KMS-11 (cell line): ENCODE data around the gene FERMT1.

Source experiments
- H2AFZ ChIP-seq: fragments of 200-600 bp; sonication (generic); 2 replicates; pipeline ENCODE4 v1.6.1; 2016; ENCODE audit warnings: antibody characterized with exemption, mixed run types, low read depth
- H3K27ac ChIP-seq: fragments of 200-600 bp; sonication (generic); 2 replicates; pipeline ENCODE4 v1.6.1; 2016; ENCODE audit warnings: mild to moderate bottlenecking, mixed run types
- H3K27me3 ChIP-seq: fragments of 200-600 bp; sonication (generic); 2 replicates; pipeline ENCODE4 v1.6.1; 2017; ENCODE audit warnings: mild to moderate bottlenecking, low read depth, mixed run types, moderate library complexity; ENCODE audit not compliant: insufficient read depth
- H3K36me3 ChIP-seq: fragments of 200-600 bp; sonication (generic); 2 replicates; pipeline ENCODE4 v1.6.1; 2017; ENCODE audit warnings: mild to moderate bottlenecking, mixed run types; ENCODE audit not compliant: insufficient read depth
- H3K4me1 ChIP-seq: fragments of 200-600 bp; sonication (generic); 2 replicates; pipeline ENCODE4 v1.6.1; 2016; ENCODE audit warnings: mild to moderate bottlenecking, low read depth, mixed run types; ENCODE audit not compliant: poor library complexity, severe bottlenecking
- H3K4me2 ChIP-seq: fragments of 200-600 bp; sonication (generic); 2 replicates; pipeline ENCODE4 v1.7.0; 2016; ENCODE audit warnings: mild to moderate bottlenecking, mixed run types
- H3K4me3 ChIP-seq: fragments of 200-600 bp; sonication (generic); IDR thresholded peaks from 2 replicates; pipeline ENCODE4 v1.6.1; 2017; ENCODE audit warnings: low read depth, low read length, mixed read lengths; ENCODE audit not compliant: insufficient read depth
- H3K79me2 ChIP-seq: fragments of 200-600 bp; sonication (generic); 2 replicates; pipeline ENCODE4 v1.6.1; 2016; ENCODE audit warnings: low read depth, mixed run types; ENCODE audit not compliant: insufficient read depth
- H3K9ac ChIP-seq: fragments of 200-600 bp; sonication (generic); 2 replicates; pipeline ENCODE4 v1.6.1; 2016; ENCODE audit warnings: mild to moderate bottlenecking, mixed run types
- H4K20me1 ChIP-seq: fragments of 200-600 bp; sonication (generic); 2 replicates; pipeline ENCODE4 v1.6.1; 2016; ENCODE audit warnings: mild to moderate bottlenecking, mixed run types; ENCODE audit not compliant: insufficient read depth
- TF ChIP-seq, protein P1 (sequence below): fragments of 200-600 bp; sonication (generic); conservative IDR thresholded peaks from 2 replicates; pipeline ENCODE4 v1.6.1; 2017; ENCODE audit warnings: low read depth, mild to moderate bottlenecking, antibody characterized with exemption, low read length, moderate library complexity, mixed read lengths

The FERMT1 gene

DNA sequence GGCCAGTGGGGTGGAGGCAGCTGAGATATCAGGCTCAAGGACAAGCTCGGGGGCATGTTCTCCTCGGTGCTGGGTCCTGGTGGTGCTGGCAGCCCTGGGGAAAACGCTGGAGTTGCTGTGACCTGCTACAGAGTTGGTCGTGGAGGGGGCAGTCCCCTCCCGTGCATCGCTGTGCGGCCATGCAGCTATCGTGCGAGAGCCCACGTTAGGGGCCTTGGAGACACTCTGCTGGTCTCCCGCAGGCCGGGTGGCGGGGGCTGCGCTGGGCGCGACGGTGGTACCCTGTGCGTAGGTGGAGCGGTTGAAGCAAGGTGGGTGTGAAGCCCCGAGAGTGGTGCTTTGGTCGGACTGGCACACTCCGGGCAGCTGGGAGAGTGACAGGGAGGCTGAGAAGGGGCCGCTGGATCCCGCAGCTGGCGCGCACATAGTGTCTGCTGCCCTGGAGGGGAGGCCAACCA is 81.0 kb downstream of the FERMT1 start:
- Histone ChIP-seq H4K20me1 (no peaks in the 10 kb centered on the region), H3K36me3 (peaks cover 3% of the 10 kb centered on the region; the same call in 1 of the 2 replicates), H3K9ac (no peak overlapping the region), H3K4me1 (peaks cover 5% of the 10 kb centered on the region), H3K27ac (no peak overlapping the region), H2AFZ (no peak overlapping the region), H3K4me3 (no peak overlapping the region), H3K4me2 (no peak overlapping the region), H3K79me2 (no peaks in the 10 kb centered on the region), H3K27me3 (no peaks in the 10 kb centered on the region)
- TF ChIP-seq, protein P1, sequence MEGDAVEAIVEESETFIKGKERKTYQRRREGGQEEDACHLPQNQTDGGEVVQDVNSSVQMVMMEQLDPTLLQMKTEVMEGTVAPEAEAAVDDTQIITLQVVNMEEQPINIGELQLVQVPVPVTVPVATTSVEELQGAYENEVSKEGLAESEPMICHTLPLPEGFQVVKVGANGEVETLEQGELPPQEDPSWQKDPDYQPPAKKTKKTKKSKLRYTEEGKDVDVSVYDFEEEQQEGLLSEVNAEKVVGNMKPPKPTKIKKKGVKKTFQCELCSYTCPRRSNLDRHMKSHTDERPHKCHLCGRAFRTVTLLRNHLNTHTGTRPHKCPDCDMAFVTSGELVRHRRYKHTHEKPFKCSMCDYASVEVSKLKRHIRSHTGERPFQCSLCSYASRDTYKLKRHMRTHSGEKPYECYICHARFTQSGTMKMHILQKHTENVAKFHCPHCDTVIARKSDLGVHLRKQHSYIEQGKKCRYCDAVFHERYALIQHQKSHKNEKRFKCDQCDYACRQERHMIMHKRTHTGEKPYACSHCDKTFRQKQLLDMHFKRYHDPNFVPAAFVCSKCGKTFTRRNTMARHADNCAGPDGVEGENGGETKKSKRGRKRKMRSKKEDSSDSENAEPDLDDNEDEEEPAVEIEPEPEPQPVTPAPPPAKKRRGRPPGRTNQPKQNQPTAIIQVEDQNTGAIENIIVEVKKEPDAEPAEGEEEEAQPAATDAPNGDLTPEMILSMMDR = no peak

DNA sequence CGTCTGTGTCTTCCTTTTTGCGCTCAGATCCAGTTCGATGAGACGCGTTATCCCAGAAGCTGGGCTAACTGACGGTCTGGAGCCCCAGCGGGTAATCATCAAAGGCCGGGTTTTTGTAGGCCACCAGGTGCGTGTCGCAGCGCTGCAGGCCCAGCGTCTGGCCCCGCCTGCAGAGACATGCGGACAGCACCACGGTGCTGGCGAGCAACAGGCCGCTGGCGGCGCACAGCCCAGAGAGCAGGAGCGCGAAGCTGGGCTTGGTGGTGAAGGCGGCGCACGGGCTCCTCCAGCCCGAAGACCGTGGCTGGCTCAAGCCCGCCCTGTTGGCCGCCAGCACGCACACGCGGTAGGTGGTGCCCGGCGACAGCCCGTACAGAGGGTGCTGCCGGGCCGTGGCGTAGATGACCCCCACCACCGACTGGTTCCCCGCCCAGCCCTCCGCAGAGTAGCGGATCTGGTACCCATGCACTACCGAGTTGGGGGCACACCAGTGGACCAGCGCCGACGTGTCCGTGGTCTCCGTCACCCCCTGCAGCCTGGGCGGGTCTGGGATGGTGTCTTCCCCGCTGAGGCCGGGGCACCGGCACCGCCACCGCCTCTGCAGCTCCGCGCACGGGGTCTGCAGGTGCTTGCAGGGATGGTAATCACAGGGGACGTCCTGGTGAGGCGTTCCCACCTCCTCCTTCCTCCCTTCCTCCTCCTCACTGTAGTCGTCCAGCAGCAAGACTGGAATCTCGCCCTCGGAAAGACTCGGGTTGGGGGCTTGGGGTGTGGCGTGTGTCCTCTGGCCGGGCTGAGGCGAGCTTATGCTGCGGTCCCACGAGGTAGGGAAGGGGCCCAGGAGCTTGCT is 81.6 kb downstream of the FERMT1 start:
- H3K4me1 ChIP-seq = peaks cover 5% of the 10 kb centered on the region
- no peaks in the 10 kb centered on the region for H3K27me3 ChIP-seq
- H3K79me2 ChIP-seq = no peaks in the 10 kb centered on the region
- H3K27ac ChIP-seq = no peak overlapping the region
- no peak overlapping the region for H3K4me2 ChIP-seq
- no peak overlapping the region for H3K9ac ChIP-seq
- H2AFZ ChIP-seq = no peak overlapping the region
- peaks cover 3% of the 10 kb centered on the region; the same call in 1 of the 2 replicates for H3K36me3 ChIP-seq
- TF ChIP-seq, protein P1 = no peak
- H3K4me3 ChIP-seq = no peak overlapping the region
- no peaks in the 10 kb centered on the region for H4K20me1 ChIP-seq

DNA sequence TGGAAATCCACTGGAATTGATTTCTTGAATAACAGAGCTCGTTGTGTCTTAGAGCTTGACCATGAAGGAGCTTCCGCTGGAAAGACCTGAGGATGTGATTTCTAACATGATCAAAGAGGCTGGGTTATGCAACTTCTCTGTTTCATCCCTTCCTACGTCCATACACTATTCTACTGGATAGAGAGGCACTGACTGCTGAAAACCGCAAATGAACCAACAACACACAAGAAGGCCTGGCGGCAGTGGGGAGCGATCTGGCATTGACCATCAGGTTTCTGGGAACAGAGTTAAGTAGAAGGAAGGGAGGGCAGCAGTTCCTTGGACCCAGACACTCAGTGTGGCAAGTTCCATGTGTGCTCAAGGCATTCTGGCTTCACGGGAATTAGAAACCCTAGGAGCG is 82.3 kb downstream of the FERMT1 start:
- Histone ChIP-seq H3K9ac (no peak overlapping the region), H3K36me3 (peaks cover 3% of the 10 kb centered on the region; the same call in 1 of the 2 replicates), H3K27ac (no peak overlapping the region), H4K20me1 (no peaks in the 10 kb centered on the region), H3K4me2 (no peak overlapping the region), H3K27me3 (no peaks in the 10 kb centered on the region), H3K4me1 (peaks cover 5% of the 10 kb centered on the region), H2AFZ (no peak overlapping the region), H3K4me3 (no peak overlapping the region), H3K79me2 (no peaks in the 10 kb centered on the region)
- TF ChIP-seq, protein P1 = no peak

DNA sequence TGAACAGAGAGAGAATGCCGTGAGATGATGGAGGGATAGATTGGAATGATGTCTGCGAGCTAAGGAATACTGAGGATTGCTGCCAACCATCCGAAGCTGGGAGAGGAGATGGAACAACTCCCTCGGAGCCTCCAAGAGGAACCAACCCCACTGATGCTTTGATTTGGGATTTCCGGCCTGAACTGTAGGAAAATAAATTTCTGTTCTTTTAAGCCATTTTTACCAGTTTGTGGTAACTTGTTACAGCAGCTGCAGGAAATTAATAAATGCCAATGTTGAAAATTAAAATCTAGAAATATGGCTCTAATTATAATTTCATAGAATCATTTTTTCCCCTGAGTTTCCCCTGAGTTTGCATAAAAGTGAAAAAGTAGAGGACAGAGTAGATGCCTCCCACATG is 83.1 kb downstream of the FERMT1 start:
- TF ChIP-seq, protein P1 = no peak
- Histone ChIP-seq H3K79me2 (no peaks in the 10 kb centered on the region), H3K4me3 (no peak overlapping the region), H3K27me3 (no peaks in the 10 kb centered on the region), H3K4me2 (no peak overlapping the region), H4K20me1 (no peaks in the 10 kb centered on the region), H3K9ac (no peak overlapping the region), H3K27ac (no peak overlapping the region), H3K4me1 (peaks cover under 1% of the 10 kb centered on the region), H3K36me3 (peaks cover 3% of the 10 kb centered on the region; the same call in 1 of the 2 replicates), H2AFZ (no peak overlapping the region)
